Endothelial cell of coronary artery (primary cell): Measurements from ENCODE around the gene MSH4. TPM values are rescaled to one million over a fixed set of nuclear protein-coding genes. Genes with fewer than 3 reads are reported as not detected.

Experiments used
- total RNA-seq: library from RNA; depleted of rRNA; stranded (reverse); fragments of >200 nt; gene quantifications from 2 replicates; pipeline ENCODE4 v1.2.3, GENCODE V29; 2014

MSH4 gene
- 0.18 and 0.28 TPM in 2 replicates for total RNA-seq

GRCh38 chr1:75796376-75797272 lies at the start of gene MSH4:
TSS of gene MSH4 (plus strand) at chr1:75796882. CDS start at chr1:75796986, 104 bp downstream.

DNA sequence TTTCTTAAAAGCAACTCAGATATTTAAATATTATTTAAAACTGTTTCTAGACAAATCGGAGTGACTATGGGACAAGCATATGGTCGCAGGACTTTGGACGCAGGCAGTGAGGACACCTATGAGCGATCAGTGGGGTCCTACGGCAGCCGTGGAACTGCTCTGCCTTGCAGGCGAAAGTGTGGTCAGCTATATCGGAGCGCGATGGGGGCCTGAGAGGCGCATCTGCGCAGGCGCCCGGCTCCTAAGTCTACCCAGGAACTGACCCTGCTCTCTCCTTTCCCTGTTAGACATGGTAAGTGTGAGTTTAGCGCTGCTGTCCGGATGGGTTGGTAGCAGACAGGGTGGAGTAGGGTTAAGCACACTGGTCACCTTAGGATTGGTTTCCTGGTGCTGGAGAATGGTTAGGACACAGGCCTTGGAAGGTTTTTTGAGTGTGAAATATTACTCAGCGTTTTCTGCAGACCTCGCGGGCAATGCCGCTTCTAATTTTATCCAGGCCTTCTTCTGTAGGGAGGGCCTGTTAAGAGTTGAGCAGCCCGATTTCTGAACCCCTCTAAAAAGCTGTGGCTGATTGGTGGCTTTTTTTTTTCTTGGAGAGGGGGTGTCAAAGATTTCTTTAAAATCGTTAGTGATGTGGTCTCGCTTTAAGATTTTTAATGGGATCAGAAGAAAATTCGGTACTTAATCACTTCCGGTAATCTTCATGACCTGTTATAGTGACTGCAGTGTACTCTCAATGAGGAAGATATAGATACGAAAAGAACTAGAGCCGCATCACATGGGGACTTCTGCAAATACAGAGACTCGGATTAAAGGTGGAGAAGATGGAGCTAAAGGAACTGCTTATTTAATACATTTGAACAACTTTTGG lies 10.5 kb upstream of the MSH4 start, which contains the start of gene RABGGTB:
Gene RABGGTB, plus strand, starts transcription at position 274 of the 871 bp plus-strand sequence. Its CDS starts 16 bp downstream, at position 290.

GRCh38 chr1:75932304-75932703 lies 135.6 kb downstream of the MSH4 start, which contains the start of gene ASB17:
TSS of gene ASB17 (minus strand) at chr1:75932404. CDS start at chr1:75932291, 113 bp downstream.

Other genes with a start within 250 kb of the MSH4 start
- 6.4 and 9.1 TPM in 2 replicates for gene SLC44A5, start 185.8 kb upstream of the MSH4 start, total RNA-seq
- 26.4 and 29.7 TPM in 2 replicates for gene ACADM, start 72.2 kb upstream of the MSH4 start, total RNA-seq
- 102 TPM in 2 replicates for gene RABGGTB, start 10.6 kb upstream of the MSH4 start, total RNA-seq
- gene ASB17, start 135.5 kb downstream of the MSH4 start, total RNA-seq = not detected in 2 replicates